ENCODE measurements around the gene GPR45. TPM values are rescaled to one million over a fixed set of nuclear protein-coding genes. Genes with fewer than 3 reads are reported as not detected.
"Not testable (repeated sequence)": the region's sequence is repeated elsewhere in the genome, so short reads cannot be mapped to it uniquely, and the experiment has no call there.

GPR45 gene
- total and polyA plus RNA-seq, 4 donors, result 0.31 TPM; not detected in 3

DNA sequence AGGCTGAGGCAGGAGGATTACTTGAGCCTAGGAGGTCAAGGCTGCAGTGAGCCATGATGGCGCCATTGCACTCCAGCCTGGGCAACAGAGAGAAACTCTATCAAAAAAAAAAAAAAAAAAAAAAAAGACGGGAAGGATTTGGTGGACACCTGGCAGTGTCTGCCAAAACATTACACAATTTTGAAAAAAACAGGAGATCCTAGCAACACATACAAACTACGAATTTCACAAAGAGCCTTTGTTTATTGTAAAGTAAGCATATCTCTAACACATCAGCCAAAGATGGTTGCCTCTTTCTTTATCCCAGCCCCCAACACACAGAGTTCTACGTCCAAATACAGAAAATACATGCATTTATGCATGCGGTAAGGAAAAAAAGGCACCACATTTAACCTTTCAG is 7.6 kb downstream of the GPR45 start:
- H3K27ac ChIP-seq (ENCODE audit: low read depth in 1 of 2, low read length in 2 of 2), result no peak overlapping the region
- H3K4me3 ChIP-seq (ENCODE audit: low read length in 2 of 2), result no peak overlapping the region
- H3K9me3 ChIP-seq (ENCODE audit: control insufficient read depth, low read length), result no peaks in the 10 kb centered on the region
- WGBS, 2 donors, result 72 to 79% methylated on average over 5 of the region's 5 CpGs
- DNase-seq, result no peak
- no peaks in the 10 kb centered on the region for H3K36me3 ChIP-seq (ENCODE audit: control insufficient read depth in 1 of 2, insufficient read depth in 2 of 2, low read length in 1 of 2)
- no peak for ATAC-seq (ENCODE audit: low FRiP score)
- H3K4me1 ChIP-seq (ENCODE audit: control insufficient read depth in 1 of 2, insufficient read depth in 2 of 2, low read length in 2 of 2), result no peaks in the 10 kb centered on the region
- intact Hi-C loops (cut with DNase I), result no loop called here
- H3K27me3 ChIP-seq (ENCODE audit: control insufficient read depth in 1 of 2, insufficient read depth in 2 of 2, low read length in 1 of 2), result no peaks in the 10 kb centered on the region

GRCh38 chr2:105249891-105250290 is 8.3 kb downstream of the GPR45 start:
- Histone ChIP-seq H3K4me1 (ENCODE audit: control insufficient read depth in 1 of 2, insufficient read depth in 2 of 2, low read length in 2 of 2) (no peaks in the 10 kb centered on the region), H3K27ac (ENCODE audit: low read depth in 1 of 2, low read length in 2 of 2) (no peak overlapping the region), H3K9me3 (ENCODE audit: control insufficient read depth, low read length) (no peaks in the 10 kb centered on the region), H3K36me3 (ENCODE audit: control insufficient read depth in 1 of 2, insufficient read depth in 2 of 2, low read length in 1 of 2) (no peaks in the 10 kb centered on the region), H3K4me3 (ENCODE audit: low read length in 2 of 2) (no peak overlapping the region), H3K27me3 (ENCODE audit: control insufficient read depth in 1 of 2, insufficient read depth in 2 of 2, low read length in 1 of 2) (no peaks in the 10 kb centered on the region)
- DNase-seq (no peak), ATAC-seq (ENCODE audit: low FRiP score) (no peak)
- 77 to 78% methylated on average over 4 of the region's 4 CpGs for WGBS, 2 donors
- intact Hi-C loops (cut with DNase I), result no loop called here

GRCh38 chr2:105251016-105251648 is 9.6 kb downstream of the GPR45 start:
- WGBS, 2 donors, result 96 to 97% methylated on average over 37 to 43 of the region's 43 CpGs
- DNase-seq; H3K9me3 ChIP-seq (ENCODE audit: control insufficient read depth, low read length); H3K4me1 ChIP-seq (ENCODE audit: control insufficient read depth in 1 of 2, insufficient read depth in 2 of 2, low read length in 2 of 2); H3K27me3 ChIP-seq (ENCODE audit: control insufficient read depth in 1 of 2, insufficient read depth in 2 of 2, low read length in 1 of 2); H3K36me3 ChIP-seq (ENCODE audit: control insufficient read depth in 1 of 2, insufficient read depth in 2 of 2, low read length in 1 of 2); H3K4me3 ChIP-seq (ENCODE audit: low read length in 2 of 2); H3K27ac ChIP-seq (ENCODE audit: low read depth in 1 of 2, low read length in 2 of 2); intact Hi-C loops (cut with DNase I); ATAC-seq (ENCODE audit: low FRiP score): not testable (repeated sequence)

DNA sequence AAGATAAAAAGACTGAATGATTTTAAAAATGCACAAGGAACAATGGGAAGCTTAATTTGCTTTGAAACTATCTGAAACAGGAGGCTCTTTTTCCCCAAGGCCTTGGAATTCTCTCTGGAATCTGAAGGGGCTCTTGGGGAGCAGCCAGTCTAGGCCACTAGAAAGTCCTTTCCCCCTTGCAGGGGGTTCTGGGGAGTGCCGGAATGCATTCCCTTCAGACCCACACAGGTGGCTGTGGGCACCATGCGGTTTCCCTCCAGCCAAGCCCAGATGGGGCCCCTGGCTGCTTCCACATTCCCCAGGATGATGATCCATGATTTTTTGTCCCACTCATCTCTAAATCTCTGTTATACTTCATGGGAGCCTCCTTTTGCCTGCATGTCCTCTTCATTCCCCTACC is 10.7 kb downstream of the GPR45 start:
- intact Hi-C loops (cut with DNase I), result no loop called here
- ATAC-seq (ENCODE audit: low FRiP score), result no peak
- H3K27me3 ChIP-seq (ENCODE audit: control insufficient read depth in 1 of 2, insufficient read depth in 2 of 2, low read length in 1 of 2), result no peaks in the 10 kb centered on the region
- H3K4me3 ChIP-seq (ENCODE audit: low read length in 2 of 2), result no peak overlapping the region
- no peaks in the 10 kb centered on the region for H3K4me1 ChIP-seq (ENCODE audit: control insufficient read depth in 1 of 2, insufficient read depth in 2 of 2, low read length in 2 of 2)
- no peak for DNase-seq
- no peaks in the 10 kb centered on the region for H3K36me3 ChIP-seq (ENCODE audit: control insufficient read depth in 1 of 2, insufficient read depth in 2 of 2, low read length in 1 of 2)
- WGBS, 2 donors, result 96 to 100% methylated on average over 2 of the region's 2 CpGs
- H3K9me3 ChIP-seq (ENCODE audit: control insufficient read depth, low read length), result no peaks in the 10 kb centered on the region
- H3K27ac ChIP-seq (ENCODE audit: low read depth in 1 of 2, low read length in 2 of 2), result no peak overlapping the region

GRCh38 chr2:105254531-105255210 is 13.1 kb downstream of the GPR45 start:
- intact Hi-C loops (cut with DNase I), result no loop called here
- Histone ChIP-seq H3K36me3 (ENCODE audit: control insufficient read depth in 1 of 2, insufficient read depth in 2 of 2, low read length in 1 of 2) (no peaks in the 10 kb centered on the region), H3K4me1 (ENCODE audit: control insufficient read depth in 1 of 2, insufficient read depth in 2 of 2, low read length in 2 of 2) (no peaks in the 10 kb centered on the region), H3K27ac (ENCODE audit: low read depth in 1 of 2, low read length in 2 of 2) (no peak overlapping the region), H3K9me3 (ENCODE audit: control insufficient read depth, low read length) (no peaks in the 10 kb centered on the region), H3K27me3 (ENCODE audit: control insufficient read depth in 1 of 2, insufficient read depth in 2 of 2, low read length in 1 of 2) (no peaks in the 10 kb centered on the region), H3K4me3 (ENCODE audit: low read length in 2 of 2) (no peak overlapping the region)
- ATAC-seq (ENCODE audit: low FRiP score) (no peak), DNase-seq (no peak)
- WGBS, 2 donors, result 77 to 82% methylated on average over 5 of the region's 5 CpGs

GRCh38 chr2:105255979-105256378 is 14.4 kb downstream of the GPR45 start:
- H3K27me3 ChIP-seq (ENCODE audit: control insufficient read depth in 1 of 2, insufficient read depth in 2 of 2, low read length in 1 of 2), result no peaks in the 10 kb centered on the region
- no peak overlapping the region for H3K4me3 ChIP-seq (ENCODE audit: low read length in 2 of 2)
- DNase-seq (no peak), ATAC-seq (ENCODE audit: low FRiP score) (no peak)
- 43 to 49% methylated on average over 2 of the region's 2 CpGs for WGBS, 2 donors
- no peaks in the 10 kb centered on the region for H3K9me3 ChIP-seq (ENCODE audit: control insufficient read depth, low read length)
- no peak overlapping the region for H3K27ac ChIP-seq (ENCODE audit: low read depth in 1 of 2, low read length in 2 of 2)
- no peaks in the 10 kb centered on the region for H3K36me3 ChIP-seq (ENCODE audit: control insufficient read depth in 1 of 2, insufficient read depth in 2 of 2, low read length in 1 of 2)
- no peaks in the 10 kb centered on the region for H3K4me1 ChIP-seq (ENCODE audit: control insufficient read depth in 1 of 2, insufficient read depth in 2 of 2, low read length in 2 of 2)
- intact Hi-C loops (cut with DNase I), result no loop called here

DNA sequence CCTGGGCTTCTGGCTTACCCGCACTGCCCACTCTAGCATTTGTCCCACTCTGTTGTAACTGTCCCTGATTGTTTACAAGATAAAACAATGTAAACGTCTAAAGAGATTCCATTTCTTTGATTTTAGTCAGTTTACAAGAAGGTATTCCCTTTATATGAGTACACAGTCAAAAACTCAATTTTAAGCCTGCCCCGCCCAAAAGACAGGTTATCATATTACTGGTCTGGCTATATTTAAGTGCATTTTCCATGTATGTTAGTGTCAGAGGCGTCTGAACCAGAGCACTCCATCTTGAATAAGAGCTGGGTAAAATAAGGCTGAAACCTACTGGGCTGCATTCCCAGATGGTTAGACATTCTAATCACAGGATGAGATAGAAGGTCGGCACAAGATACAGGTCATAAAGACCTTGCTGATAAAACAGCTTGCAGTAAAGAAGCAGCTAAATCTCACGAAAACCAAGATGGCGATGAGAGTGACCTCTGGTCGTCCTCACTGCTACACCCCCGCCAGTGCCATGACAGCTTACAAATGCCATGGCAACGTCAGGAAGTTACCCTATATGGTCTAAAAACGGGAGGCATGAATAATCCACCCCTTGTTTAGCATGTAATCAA is 15.0 kb downstream of the GPR45 start:
- H3K27ac ChIP-seq (ENCODE audit: low read depth in 1 of 2, low read length in 2 of 2), result no peak overlapping the region
- H3K4me3 ChIP-seq (ENCODE audit: low read length in 2 of 2), result no peak overlapping the region
- ATAC-seq (ENCODE audit: low FRiP score) (no peak), DNase-seq (no peak)
- WGBS, 2 donors, result 60 to 64% methylated on average over 11 of the region's 11 CpGs
- H3K4me1 ChIP-seq (ENCODE audit: control insufficient read depth in 1 of 2, insufficient read depth in 2 of 2, low read length in 2 of 2), result no peaks in the 10 kb centered on the region
- intact Hi-C loops (cut with DNase I), result no loop called here
- H3K9me3 ChIP-seq (ENCODE audit: control insufficient read depth, low read length), result no peaks in the 10 kb centered on the region
- H3K27me3 ChIP-seq (ENCODE audit: control insufficient read depth in 1 of 2, insufficient read depth in 2 of 2, low read length in 1 of 2), result no peaks in the 10 kb centered on the region
- no peaks in the 10 kb centered on the region for H3K36me3 ChIP-seq (ENCODE audit: control insufficient read depth in 1 of 2, insufficient read depth in 2 of 2, low read length in 1 of 2)

- no peaks in the 10 kb centered on the region for H3K27me3 ChIP-seq (ENCODE audit: control insufficient read depth in 1 of 2, insufficient read depth in 2 of 2, low read length in 1 of 2)
- ATAC-seq (ENCODE audit: low FRiP score), result no peak
- H3K27ac ChIP-seq (ENCODE audit: low read depth in 1 of 2, low read length in 2 of 2), result no peak overlapping the region
- WGBS, 2 donors, result 87 to 90% methylated on average over 3 of the region's 3 CpGs
- no peaks in the 10 kb centered on the region for H3K36me3 ChIP-seq (ENCODE audit: control insufficient read depth in 1 of 2, insufficient read depth in 2 of 2, low read length in 1 of 2)
- H3K4me1 ChIP-seq (ENCODE audit: control insufficient read depth in 1 of 2, insufficient read depth in 2 of 2, low read length in 2 of 2), result no peaks in the 10 kb centered on the region
- H3K4me3 ChIP-seq (ENCODE audit: low read length in 2 of 2), result no peak overlapping the region
- DNase-seq, result no peak
- H3K9me3 ChIP-seq (ENCODE audit: control insufficient read depth, low read length), result no peaks in the 10 kb centered on the region
- intact Hi-C loops (cut with DNase I), result no loop called here
These were observed 16.4 kb downstream of the GPR45 start for GRCh38 chr2:105257981-105258380.

GRCh38 chr2:105258835-105259350 is 17.4 kb downstream of the GPR45 start:
- intact Hi-C loops (cut with DNase I), result no loop called here
- no peaks in the 10 kb centered on the region for H3K9me3 ChIP-seq (ENCODE audit: control insufficient read depth, low read length)
- 82% methylated on average over 10 of the region's 10 CpGs for WGBS, 2 donors
- no peak overlapping the region for H3K27ac ChIP-seq (ENCODE audit: low read depth in 1 of 2, low read length in 2 of 2)
- H3K27me3 ChIP-seq (ENCODE audit: control insufficient read depth in 1 of 2, insufficient read depth in 2 of 2, low read length in 1 of 2), result no peaks in the 10 kb centered on the region
- H3K4me3 ChIP-seq (ENCODE audit: low read length in 2 of 2), result no peak overlapping the region
- ATAC-seq (ENCODE audit: low FRiP score), result no peak
- H3K4me1 ChIP-seq (ENCODE audit: control insufficient read depth in 1 of 2, insufficient read depth in 2 of 2, low read length in 2 of 2), result no peaks in the 10 kb centered on the region
- no peaks in the 10 kb centered on the region for H3K36me3 ChIP-seq (ENCODE audit: control insufficient read depth in 1 of 2, insufficient read depth in 2 of 2, low read length in 1 of 2)
- DNase-seq, result no peak
